ENCODE data around the gene FGF2. TPM values are rescaled to one million over a fixed set of nuclear protein-coding genes. Genes with fewer than 3 reads are reported as not detected.

The FGF2 gene
- total RNA-seq, 1 experiment from 2014 or later: 99.0 TPM

- no peak for DNase-seq
- Histone ChIP-seq H3K79me1 (ENCODE audit: insufficient read depth, low read depth, low read length, poor library complexity, severe bottlenecking) (peaks cover 11% of the 10 kb centered on the region), H2BK20ac (ENCODE audit: low read depth, low read length, poor library complexity, severe bottlenecking) (no peak overlapping the region), H3K4me2 (ENCODE audit: insufficient read depth, insufficient read length, low read length) (no peak overlapping the region), H2AFZ (ENCODE audit: low read length) (no peak overlapping the region), H4K8ac (replicated peaks; ENCODE audit: insufficient read length, low read depth, low read length) (no peak overlapping the region), H4K91ac (ENCODE audit: insufficient read length, low read depth, low read length) (no peak overlapping the region), H3K9ac (ENCODE audit: extremely low read depth, insufficient read length, low read length) (no peak overlapping the region), H3K27ac (ENCODE audit: insufficient read length, low read depth, low read length) (no peak overlapping the region), H4K5ac (ENCODE audit: insufficient read length, low read depth, low read length) (no peak overlapping the region), H3K4ac (ENCODE audit: low read depth, low read length) (no peak overlapping the region), H3K4me1 (ENCODE audit: insufficient read depth, low read length) (peaks cover 20% of the 10 kb centered on the region), H2BK15ac (ENCODE audit: low read depth, low read length) (no peak overlapping the region), H3K23ac (ENCODE audit: insufficient read length, low read depth, low read length) (no peak overlapping the region), H3K9me3 (ENCODE audit: control insufficient read depth, low read depth, low read length) (no peaks in the 10 kb centered on the region), H3T11ph (ENCODE audit: low read length) (no peak overlapping the region), H2AK5ac (ENCODE audit: insufficient read length, low read length) (no peak overlapping the region), H4K20me1 (ENCODE audit: control insufficient read depth, insufficient read depth, insufficient read length) (no peaks in the 10 kb centered on the region), H3K14ac (ENCODE audit: insufficient read depth, low read length) (no peak overlapping the region; the same call in 1 of the 2 replicates), H3K18ac (ENCODE audit: insufficient read length, low read depth, low read length) (no peak overlapping the region), H2BK120ac (ENCODE audit: low read depth, low read length, poor library complexity, severe bottlenecking) (no peak overlapping the region), H2BK12ac (ENCODE audit: insufficient read length, low read depth, low read length) (no peak overlapping the region), H2BK5ac (ENCODE audit: insufficient read length, low read length) (no peak overlapping the region), H3K23me2 (ENCODE audit: insufficient read length, low read depth, low read length, poor library complexity, severe bottlenecking) (no peaks in the 10 kb centered on the region), H3K27me3 (ENCODE audit: insufficient read depth, low read length) (no peaks in the 10 kb centered on the region), H3K79me2 (ENCODE audit: insufficient read depth, low read length) (peaks cover 65% of the 10 kb centered on the region), H3K56ac (ENCODE audit: insufficient read length, low read depth, low read length) (no peak overlapping the region)
- TF ChIP-seq CTCF (conservative IDR thresholded peaks at IDR 0.05): no peak
- H3K9me3 Mint-ChIP-seq: no peaks in the 10 kb centered on the region
- peaks cover 79 to 82% of the 10 kb centered on the region in 2 experiments for H3K4me1 Mint-ChIP-seq
- H3K27ac Mint-ChIP-seq: peak overlapping the region in 2 of 3 experiments; percentile 53 to 58; a peak in 4 of 7 replicates
- H3K27me3 Mint-ChIP-seq (ENCODE audit: low read depth): no peaks in the 10 kb centered on the region
- H3K4me3 Mint-ChIP-seq: no peak overlapping the region
- peaks cover 0 to 21% (median 20%) of the 10 kb centered on the region in 3 experiments; a peak in 5 of 7 replicates for H3K36me3 Mint-ChIP-seq (ENCODE audit: insufficient read depth in 1 of 3, low read depth in 3 of 3)
- no CpG with 5 or more reads among the region's 2 CpGs for WGBS (ENCODE audit: extremely low coverage, insufficient read length, low lambda C conversion rate)
These were observed 28.8 kb downstream of the FGF2 start for GRCh38 chr4:122855353-122855890.

Data from H9 (cell line).